SK-N-SH treated with all-trans-retinoic acid at 6 μM for 48 hours (cell line): ENCODE results near the gene RIPOR3.

ENCODE experiments used
- CREB5 ChIP-seq: fragments of 250-450 bp; sonication (Bioruptor Pico); IDR thresholded peaks from 2 replicates; pipeline ENCODE4 v1.5.1; 2020; ENCODE audit warnings: low read depth, mild to moderate bottlenecking, moderate library complexity
- POU6F1 ChIP-seq: fragments of 250-450 bp; sonication (Bioruptor Pico); IDR thresholded peaks from 2 replicates; pipeline ENCODE4 v1.8.0; 2021; ENCODE audit warnings: low read depth, mild to moderate bottlenecking, moderate library complexity, borderline replicate concordance
- ZFP3 ChIP-seq: fragments of 250-450 bp; sonication (Bioruptor Pico); IDR thresholded peaks from 2 replicates; pipeline ENCODE4 v1.5.0; 2020; ENCODE audit warnings: mild to moderate bottlenecking, moderate library complexity
- ZNF8 ChIP-seq: fragments of 450-650 bp; formaldehyde crosslinking; IDR thresholded peaks from 2 replicates; pipeline ENCODE4 v1.5.0; 2020; ENCODE audit warnings: mild to moderate bottlenecking, moderate library complexity
- TF ChIP-seq, protein P1 (sequence below): fragments of 250-450 bp; sonication (Bioruptor Pico); IDR thresholded peaks from 2 replicates; pipeline ENCODE4 v1.8.0; 2020; ENCODE audit warnings: mild to moderate bottlenecking, moderate library complexity, borderline replicate concordance

- no peak for TF ChIP-seq CREB5 (CRISPR knock-in tag)
- no peak for TF ChIP-seq ZFP3 (CRISPR knock-in tag)
- TF ChIP-seq, protein P1, sequence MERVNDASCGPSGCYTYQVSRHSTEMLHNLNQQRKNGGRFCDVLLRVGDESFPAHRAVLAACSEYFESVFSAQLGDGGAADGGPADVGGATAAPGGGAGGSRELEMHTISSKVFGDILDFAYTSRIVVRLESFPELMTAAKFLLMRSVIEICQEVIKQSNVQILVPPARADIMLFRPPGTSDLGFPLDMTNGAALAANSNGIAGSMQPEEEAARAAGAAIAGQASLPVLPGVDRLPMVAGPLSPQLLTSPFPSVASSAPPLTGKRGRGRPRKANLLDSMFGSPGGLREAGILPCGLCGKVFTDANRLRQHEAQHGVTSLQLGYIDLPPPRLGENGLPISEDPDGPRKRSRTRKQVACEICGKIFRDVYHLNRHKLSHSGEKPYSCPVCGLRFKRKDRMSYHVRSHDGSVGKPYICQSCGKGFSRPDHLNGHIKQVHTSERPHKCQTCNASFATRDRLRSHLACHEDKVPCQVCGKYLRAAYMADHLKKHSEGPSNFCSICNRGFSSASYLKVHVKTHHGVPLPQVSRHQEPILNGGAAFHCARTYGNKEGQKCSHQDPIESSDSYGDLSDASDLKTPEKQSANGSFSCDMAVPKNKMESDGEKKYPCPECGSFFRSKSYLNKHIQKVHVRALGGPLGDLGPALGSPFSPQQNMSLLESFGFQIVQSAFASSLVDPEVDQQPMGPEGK: no peak
- TF ChIP-seq ZNF8: no peak
- TF ChIP-seq POU6F1 (CRISPR knock-in tag): no peak
Measured at GRCh38 chr20:50726955-50727791, 35.8 kb upstream of the RIPOR3 start.
